ENCODE results near the gene LDLRAP1.
"Not testable (repeated sequence)": the region's sequence is repeated elsewhere in the genome, so short reads cannot be mapped to it uniquely, and the experiment has no call there.

LDLRAP1 gene

GRCh38 chr1:25543425-25544242 lies at the start of gene LDLRAP1:
TSS of gene LDLRAP1 (plus strand) at chr1:25543606. CDS start at chr1:25543699, 93 bp downstream.
- in situ Hi-C loops (cut with HindIII; ENCODE audit: low sequenced_read_pairs): no loop called here

- in situ Hi-C loops (cut with HindIII; ENCODE audit: low sequenced_read_pairs): loop anchor here (25.0 kb wide), 1 partner anchor 292 kb away; no protein-coding TSS in a partner anchor
Observed at GRCh38 chr1:25494952-25495351, 48.5 kb upstream of the LDLRAP1 start.

- in situ Hi-C loops (cut with HindIII; ENCODE audit: low sequenced_read_pairs): no loop called here
Observed at GRCh38 chr1:25500694-25501093, 42.7 kb upstream of the LDLRAP1 start.

- in situ Hi-C loops (cut with HindIII; ENCODE audit: low sequenced_read_pairs): no loop called here
Observed at GRCh38 chr1:25501235-25502058, 42.0 kb upstream of the LDLRAP1 start.

GRCh38 chr1:25502957-25503356 lies 40.4 kb upstream of the LDLRAP1 start:
- in situ Hi-C loops (cut with HindIII; ENCODE audit: low sequenced_read_pairs): no loop called here

GRCh38 chr1:25503551-25504426 lies 39.6 kb upstream of the LDLRAP1 start:
- in situ Hi-C loops (cut with HindIII; ENCODE audit: low sequenced_read_pairs): no loop called here

GRCh38 chr1:25504706-25505595 lies 38.5 kb upstream of the LDLRAP1 start:
- in situ Hi-C loops (cut with HindIII; ENCODE audit: low sequenced_read_pairs): no loop called here

GRCh38 chr1:25505656-25506385 lies 37.6 kb upstream of the LDLRAP1 start:
- in situ Hi-C loops (cut with HindIII; ENCODE audit: low sequenced_read_pairs): no loop called here

- in situ Hi-C loops (cut with HindIII; ENCODE audit: low sequenced_read_pairs): not testable (repeated sequence)
Observed at GRCh38 chr1:25506566-25507463, 36.6 kb upstream of the LDLRAP1 start.

GRCh38 chr1:25513666-25514065 lies 29.7 kb upstream of the LDLRAP1 start:
- in situ Hi-C loops (cut with HindIII; ENCODE audit: low sequenced_read_pairs): no loop called here

GRCh38 chr1:25515033-25515432 lies 28.4 kb upstream of the LDLRAP1 start:
- in situ Hi-C loops (cut with HindIII; ENCODE audit: low sequenced_read_pairs): no loop called here

- in situ Hi-C loops (cut with HindIII; ENCODE audit: low sequenced_read_pairs): no loop called here
Observed at GRCh38 chr1:25516686-25517085, 26.7 kb upstream of the LDLRAP1 start.

GRCh38 chr1:25517476-25518394 lies 25.7 kb upstream of the LDLRAP1 start:
- in situ Hi-C loops (cut with HindIII; ENCODE audit: low sequenced_read_pairs): no loop called here

GRCh38 chr1:25519624-25520023 lies 23.8 kb upstream of the LDLRAP1 start:
- in situ Hi-C loops (cut with HindIII; ENCODE audit: low sequenced_read_pairs): no loop called here

GRCh38 chr1:25520446-25521061 lies 22.9 kb upstream of the LDLRAP1 start:
- in situ Hi-C loops (cut with HindIII; ENCODE audit: low sequenced_read_pairs): no loop called here

GRCh38 chr1:25522031-25522655 lies 21.3 kb upstream of the LDLRAP1 start:
- in situ Hi-C loops (cut with HindIII; ENCODE audit: low sequenced_read_pairs): no loop called here
